Measurements from ENCODE around the gene TAS2R16. TPM values are rescaled to one million over a fixed set of nuclear protein-coding genes. Genes with fewer than 3 reads are reported as not detected.

TAS2R16 gene
- polyA plus RNA-seq, 1 donor from 2014 or later = not detected

- H3K4me2 ChIP-seq (ENCODE audit: low read length) = no peak overlapping the region
- H3F3A ChIP-seq (ENCODE audit: insufficient read depth, low read length, poor library complexity, severe bottlenecking) = no peaks in the 10 kb centered on the region
- no peak overlapping the region for H2AFZ ChIP-seq (ENCODE audit: low read depth, low read length)
- no peak overlapping the region for H3K27ac ChIP-seq (ENCODE audit: low read length)
- no peaks in the 10 kb centered on the region for H3K9me3 ChIP-seq (ENCODE audit: low read length)
- no peaks in the 10 kb centered on the region for H3K27me3 ChIP-seq (ENCODE audit: insufficient read depth, low read depth, low read length)
- H4K20me1 ChIP-seq (ENCODE audit: insufficient read depth) = no peaks in the 10 kb centered on the region
- H3K4me3 ChIP-seq (ENCODE audit: low read length) = no peak overlapping the region
- no peak for TF ChIP-seq SMC3 (conservative IDR thresholded peaks at IDR 0.05; ENCODE audit: poor library complexity)
- TF ChIP-seq REST (IDR thresholded peaks at IDR 0.05; ENCODE audit: borderline replicate concordance) = no peak
- TF ChIP-seq POLR2AphosphoS5 (IDR thresholded peaks at IDR 0.05) = no peak
- TF ChIP-seq TAF1 (IDR thresholded peaks at IDR 0.05; ENCODE audit: low read depth) = no peak
- TF ChIP-seq RAD21 (conservative IDR thresholded peaks at IDR 0.05) = no peak
- TF ChIP-seq EZH2 (IDR thresholded peaks at IDR 0.05; ENCODE audit: borderline replicate concordance, insufficient read depth, low read length, poor library complexity, severe bottlenecking) = no peak
- TF ChIP-seq, protein P1, sequence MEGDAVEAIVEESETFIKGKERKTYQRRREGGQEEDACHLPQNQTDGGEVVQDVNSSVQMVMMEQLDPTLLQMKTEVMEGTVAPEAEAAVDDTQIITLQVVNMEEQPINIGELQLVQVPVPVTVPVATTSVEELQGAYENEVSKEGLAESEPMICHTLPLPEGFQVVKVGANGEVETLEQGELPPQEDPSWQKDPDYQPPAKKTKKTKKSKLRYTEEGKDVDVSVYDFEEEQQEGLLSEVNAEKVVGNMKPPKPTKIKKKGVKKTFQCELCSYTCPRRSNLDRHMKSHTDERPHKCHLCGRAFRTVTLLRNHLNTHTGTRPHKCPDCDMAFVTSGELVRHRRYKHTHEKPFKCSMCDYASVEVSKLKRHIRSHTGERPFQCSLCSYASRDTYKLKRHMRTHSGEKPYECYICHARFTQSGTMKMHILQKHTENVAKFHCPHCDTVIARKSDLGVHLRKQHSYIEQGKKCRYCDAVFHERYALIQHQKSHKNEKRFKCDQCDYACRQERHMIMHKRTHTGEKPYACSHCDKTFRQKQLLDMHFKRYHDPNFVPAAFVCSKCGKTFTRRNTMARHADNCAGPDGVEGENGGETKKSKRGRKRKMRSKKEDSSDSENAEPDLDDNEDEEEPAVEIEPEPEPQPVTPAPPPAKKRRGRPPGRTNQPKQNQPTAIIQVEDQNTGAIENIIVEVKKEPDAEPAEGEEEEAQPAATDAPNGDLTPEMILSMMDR (IDR thresholded peaks at IDR 0.05; ENCODE audit: poor library complexity, severe bottlenecking) = no peak
- no peak for TF ChIP-seq EP300 (conservative IDR thresholded peaks at IDR 0.05; ENCODE audit: poor library complexity, severe bottlenecking)
- no peak for TF ChIP-seq MXI1 (conservative IDR thresholded peaks at IDR 0.05; ENCODE audit: poor library complexity, severe bottlenecking)
- H3K36me3 ChIP-seq (ENCODE audit: insufficient read depth, low read length) = no peaks in the 10 kb centered on the region
- H3K9me2 ChIP-seq (ENCODE audit: insufficient read depth, low read length) = no peaks in the 10 kb centered on the region
- no peak overlapping the region for H3K9ac ChIP-seq (ENCODE audit: low read length)
- no peaks in the 10 kb centered on the region for H3K79me2 ChIP-seq (replicated peaks; ENCODE audit: insufficient read depth, low read length)
Measured at GRCh38 chr7:123003539-123004126, 8.1 kb upstream of the TAS2R16 start.

DNA sequence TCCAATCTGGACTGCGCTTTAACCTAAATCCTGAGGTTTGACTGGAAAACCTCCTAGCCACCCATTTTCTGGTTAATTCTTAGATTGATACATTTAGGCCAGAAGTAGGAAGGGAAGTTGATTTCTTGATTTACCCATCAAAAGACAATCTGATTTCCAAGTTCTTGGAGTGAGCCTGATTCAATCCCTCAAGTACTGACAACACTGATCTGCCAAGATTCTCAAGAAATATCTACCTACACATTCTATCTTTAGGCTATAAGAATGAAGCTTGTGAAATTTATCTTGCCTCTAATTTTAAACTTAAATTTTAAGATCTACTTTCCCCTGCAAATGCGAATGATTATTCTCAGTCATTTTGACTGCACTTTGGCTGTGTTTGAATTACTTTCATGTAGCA is 5.9 kb downstream of the TAS2R16 start:
- no peak for TF ChIP-seq EP300 (conservative IDR thresholded peaks at IDR 0.05; ENCODE audit: poor library complexity, severe bottlenecking)
- TF ChIP-seq MXI1 (conservative IDR thresholded peaks at IDR 0.05; ENCODE audit: poor library complexity, severe bottlenecking) = no peak
- no peak for TF ChIP-seq EZH2 (IDR thresholded peaks at IDR 0.05; ENCODE audit: borderline replicate concordance, insufficient read depth, low read length, poor library complexity, severe bottlenecking)
- TF ChIP-seq SMC3 (conservative IDR thresholded peaks at IDR 0.05; ENCODE audit: poor library complexity) = no peak
- no peak for TF ChIP-seq REST (IDR thresholded peaks at IDR 0.05; ENCODE audit: borderline replicate concordance)
- TF ChIP-seq, protein P1 (IDR thresholded peaks at IDR 0.05; ENCODE audit: poor library complexity, severe bottlenecking) = no peak
- no peak for TF ChIP-seq RAD21 (conservative IDR thresholded peaks at IDR 0.05)
- TF ChIP-seq TAF1 (IDR thresholded peaks at IDR 0.05; ENCODE audit: low read depth) = no peak
- H3K27ac ChIP-seq (ENCODE audit: low read length) = no peak overlapping the region

More for the DNA sequence above, 5.9 kb downstream of the TAS2R16 start:
- Histone ChIP-seq H3K9me2 (ENCODE audit: insufficient read depth, low read length) (no peaks in the 10 kb centered on the region), H3K9me3 (ENCODE audit: low read length) (no peaks in the 10 kb centered on the region), H3K4me2 (ENCODE audit: low read length) (no peak overlapping the region), H4K20me1 (ENCODE audit: insufficient read depth) (no peaks in the 10 kb centered on the region), H2AFZ (ENCODE audit: low read depth, low read length) (no peak overlapping the region), H3K36me3 (ENCODE audit: insufficient read depth, low read length) (no peaks in the 10 kb centered on the region), H3K4me3 (ENCODE audit: low read length) (no peak overlapping the region), H3F3A (ENCODE audit: insufficient read depth, low read length, poor library complexity, severe bottlenecking) (no peaks in the 10 kb centered on the region), H3K9ac (ENCODE audit: low read length) (no peak overlapping the region), H3K79me2 (replicated peaks; ENCODE audit: insufficient read depth, low read length) (no peaks in the 10 kb centered on the region), H3K27me3 (ENCODE audit: insufficient read depth, low read depth, low read length) (no peaks in the 10 kb centered on the region)

Data from neural cell (in vitro differentiated cells).